Measurements from ENCODE around the gene HOXD12.

DNA sequence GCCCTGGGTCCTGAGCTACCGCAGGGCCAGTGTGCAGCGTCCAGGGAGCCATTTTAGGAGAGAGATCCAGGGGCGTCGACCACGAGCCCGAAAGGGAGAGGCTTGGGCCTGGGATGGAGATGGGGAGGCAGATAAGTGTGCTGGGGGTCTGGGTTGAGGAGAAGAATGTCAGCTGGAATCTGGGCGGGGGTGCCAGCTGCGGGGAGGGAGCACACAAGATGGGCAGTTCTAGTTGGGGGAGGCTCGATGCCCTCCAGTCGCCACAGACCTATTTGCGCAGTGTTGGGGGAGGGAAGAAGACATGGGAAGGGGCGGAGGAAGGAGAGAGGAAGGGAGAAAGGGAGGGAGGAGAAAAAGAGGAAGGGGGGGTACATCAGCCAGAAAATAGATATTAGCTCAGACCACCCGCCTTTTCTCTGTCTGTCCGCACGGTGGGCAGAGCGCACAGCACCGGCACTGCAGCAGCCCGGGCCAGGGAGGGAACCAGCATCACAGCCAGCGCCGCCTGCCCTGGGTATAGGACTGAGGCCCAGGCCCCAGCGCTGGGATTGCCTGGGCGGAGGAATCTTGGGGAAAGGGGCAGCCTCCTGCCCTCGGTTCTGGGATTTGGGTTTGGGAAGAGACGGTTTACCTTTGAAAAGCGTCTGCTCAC is 5.6 kb downstream of the HOXD12 start:
- TF ChIP-seq, protein P1, sequence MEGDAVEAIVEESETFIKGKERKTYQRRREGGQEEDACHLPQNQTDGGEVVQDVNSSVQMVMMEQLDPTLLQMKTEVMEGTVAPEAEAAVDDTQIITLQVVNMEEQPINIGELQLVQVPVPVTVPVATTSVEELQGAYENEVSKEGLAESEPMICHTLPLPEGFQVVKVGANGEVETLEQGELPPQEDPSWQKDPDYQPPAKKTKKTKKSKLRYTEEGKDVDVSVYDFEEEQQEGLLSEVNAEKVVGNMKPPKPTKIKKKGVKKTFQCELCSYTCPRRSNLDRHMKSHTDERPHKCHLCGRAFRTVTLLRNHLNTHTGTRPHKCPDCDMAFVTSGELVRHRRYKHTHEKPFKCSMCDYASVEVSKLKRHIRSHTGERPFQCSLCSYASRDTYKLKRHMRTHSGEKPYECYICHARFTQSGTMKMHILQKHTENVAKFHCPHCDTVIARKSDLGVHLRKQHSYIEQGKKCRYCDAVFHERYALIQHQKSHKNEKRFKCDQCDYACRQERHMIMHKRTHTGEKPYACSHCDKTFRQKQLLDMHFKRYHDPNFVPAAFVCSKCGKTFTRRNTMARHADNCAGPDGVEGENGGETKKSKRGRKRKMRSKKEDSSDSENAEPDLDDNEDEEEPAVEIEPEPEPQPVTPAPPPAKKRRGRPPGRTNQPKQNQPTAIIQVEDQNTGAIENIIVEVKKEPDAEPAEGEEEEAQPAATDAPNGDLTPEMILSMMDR (conservative IDR thresholded peaks at IDR 0.05) = no peak
- TF ChIP-seq EZH2 (IDR thresholded peaks at IDR 0.05; ENCODE audit: low read depth) = no peak
